NCI-H2029 treated with DMSO at 0.1 percent for 48 hours (cell line): ENCODE results near the gene ACR.
"Not testable (repeated sequence)": the region's sequence is repeated elsewhere in the genome, so short reads cannot be mapped to it uniquely, and the experiment has no call there.

Experiments used
- DNase-seq: peaks from one replicate; lab custom pipeline; 2025; lab: John Stamatoyannopoulos, UW

Gene ACR

GRCh38 chr22:50780244-50780643 is 42.2 kb downstream of the ACR start:
- not testable (repeated sequence) for DNase-seq

DNA sequence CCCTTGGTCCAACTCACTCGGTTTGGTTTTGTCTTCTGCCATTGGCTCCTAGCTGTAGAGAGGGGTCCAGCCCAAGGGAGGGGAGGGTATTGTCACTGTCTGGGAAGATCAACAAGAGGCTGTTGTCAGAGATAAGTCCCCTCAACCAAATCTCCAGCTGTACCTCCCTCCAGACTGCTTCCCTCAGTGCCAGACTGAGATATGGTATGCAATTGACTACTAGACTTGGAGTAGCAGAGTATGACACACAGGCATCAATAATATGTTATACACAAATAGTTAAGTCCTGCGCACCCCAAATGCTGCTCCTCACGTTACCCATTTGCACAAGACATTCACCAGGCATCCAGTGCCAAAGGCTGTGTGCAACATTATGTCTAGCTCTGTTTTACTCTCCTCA is 44.2 kb downstream of the ACR start:
- DNase-seq, result not testable (repeated sequence)

- not testable (repeated sequence) for DNase-seq
Observed at GRCh38 chr22:50783033-50783879, 45.3 kb downstream of the ACR start, which contains the start of gene RABL2B. Gene RABL2B (minus strand): TSS chr22:50783636. CDS start chr22:50782294, 1,342 bp downstream.

GRCh38 chr22:50783880-50784276 is 45.9 kb downstream of the ACR start:
- not testable (repeated sequence) for DNase-seq

GRCh38 chr22:50785289-50785688 is 47.3 kb downstream of the ACR start:
- DNase-seq, result not testable (repeated sequence)

DNA sequence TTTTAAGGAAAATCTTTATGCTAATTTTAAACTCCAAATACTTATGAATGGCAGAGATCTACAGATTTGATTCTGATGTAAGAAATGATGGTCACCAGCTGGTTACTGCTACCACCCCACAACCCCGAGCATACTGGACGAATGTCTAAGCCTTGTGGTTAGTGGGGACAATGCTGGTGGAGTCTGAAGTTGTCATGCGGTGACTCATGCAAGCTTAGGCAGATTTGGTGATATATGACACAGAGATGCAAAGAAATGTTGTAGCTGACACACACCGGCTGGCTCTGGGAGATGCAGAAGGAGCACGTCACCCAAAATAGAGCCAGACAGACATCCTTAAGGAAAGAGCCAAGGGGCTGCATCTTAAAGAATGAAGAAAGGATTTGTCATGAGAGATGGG is 48.9 kb downstream of the ACR start:
- DNase-seq, result not testable (repeated sequence)
